ENCODE measurements around the gene TVP23C.

Gene TVP23C

DNA sequence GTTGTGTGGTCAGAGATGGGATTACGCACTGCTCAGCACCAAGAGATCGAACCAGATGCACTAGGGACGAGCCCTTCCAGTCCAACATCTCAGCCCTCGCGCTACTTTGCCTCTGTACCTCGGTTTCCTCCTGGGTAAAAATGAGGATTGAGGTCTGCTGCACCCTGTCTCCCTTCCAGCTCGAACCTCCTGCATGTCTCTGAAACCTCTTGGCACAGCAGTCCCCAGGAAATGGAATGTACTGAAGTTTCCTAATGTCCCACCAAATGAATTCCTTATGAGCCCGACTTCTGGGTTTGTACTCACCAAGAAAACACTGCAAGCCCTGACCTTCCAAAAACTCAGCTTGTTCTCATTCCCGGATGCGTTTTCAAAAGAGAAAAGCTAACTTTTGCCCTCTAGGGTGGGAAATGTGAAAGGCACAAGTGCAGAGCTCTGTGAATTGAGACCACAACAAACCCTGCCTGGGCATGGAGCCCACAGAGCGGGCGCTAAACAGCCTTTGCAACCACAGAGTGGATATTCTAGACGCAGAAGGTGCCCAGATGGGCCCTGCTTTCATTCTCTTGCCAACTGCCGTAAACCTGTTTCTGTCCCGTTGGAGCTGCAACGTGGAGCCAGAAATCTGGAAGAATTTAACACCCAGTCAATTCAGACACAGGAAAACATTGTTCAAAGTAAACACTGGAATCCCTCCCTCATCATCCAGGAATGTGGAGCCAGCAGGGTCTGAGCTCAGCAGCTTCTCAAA lies 106.1 kb downstream of the TVP23C start:
- no peak for DNase-seq (ENCODE audit: low read depth)

DNA sequence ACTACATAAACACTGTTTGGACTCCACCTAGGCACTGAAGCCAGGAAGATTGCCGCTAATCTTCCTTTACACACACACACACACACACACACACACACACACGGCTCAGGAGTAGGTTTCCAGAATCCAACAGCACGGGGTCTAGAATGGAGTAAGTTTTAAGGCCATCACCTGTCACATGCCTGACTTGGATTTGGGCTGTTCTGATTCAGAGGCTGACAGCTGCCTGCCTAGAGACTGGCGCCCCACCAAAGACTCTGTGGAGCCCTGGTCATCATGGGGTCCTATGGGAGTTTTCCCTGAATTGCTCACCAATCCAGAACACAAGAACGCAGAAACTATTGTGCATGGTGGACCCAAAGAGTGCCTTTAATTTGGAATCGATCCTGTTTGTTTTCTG lies 106.8 kb downstream of the TVP23C start:
- TF ChIP-seq, protein P1, sequence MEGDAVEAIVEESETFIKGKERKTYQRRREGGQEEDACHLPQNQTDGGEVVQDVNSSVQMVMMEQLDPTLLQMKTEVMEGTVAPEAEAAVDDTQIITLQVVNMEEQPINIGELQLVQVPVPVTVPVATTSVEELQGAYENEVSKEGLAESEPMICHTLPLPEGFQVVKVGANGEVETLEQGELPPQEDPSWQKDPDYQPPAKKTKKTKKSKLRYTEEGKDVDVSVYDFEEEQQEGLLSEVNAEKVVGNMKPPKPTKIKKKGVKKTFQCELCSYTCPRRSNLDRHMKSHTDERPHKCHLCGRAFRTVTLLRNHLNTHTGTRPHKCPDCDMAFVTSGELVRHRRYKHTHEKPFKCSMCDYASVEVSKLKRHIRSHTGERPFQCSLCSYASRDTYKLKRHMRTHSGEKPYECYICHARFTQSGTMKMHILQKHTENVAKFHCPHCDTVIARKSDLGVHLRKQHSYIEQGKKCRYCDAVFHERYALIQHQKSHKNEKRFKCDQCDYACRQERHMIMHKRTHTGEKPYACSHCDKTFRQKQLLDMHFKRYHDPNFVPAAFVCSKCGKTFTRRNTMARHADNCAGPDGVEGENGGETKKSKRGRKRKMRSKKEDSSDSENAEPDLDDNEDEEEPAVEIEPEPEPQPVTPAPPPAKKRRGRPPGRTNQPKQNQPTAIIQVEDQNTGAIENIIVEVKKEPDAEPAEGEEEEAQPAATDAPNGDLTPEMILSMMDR (IDR thresholded peaks at IDR 0.05; ENCODE audit: low read depth, low read length, missing control alignments): no peak
- H3K4me3 ChIP-seq (ENCODE audit: low read depth, low read length): no peak overlapping the region
- DNase-seq (ENCODE audit: low read depth): no peak

More for the DNA sequence above, 106.1 kb downstream of the TVP23C start:
- no peak overlapping the region for H3K4me3 ChIP-seq (ENCODE audit: low read depth, low read length)
- TF ChIP-seq, protein P1 (IDR thresholded peaks at IDR 0.05; ENCODE audit: low read depth, low read length, missing control alignments): no peak

DNA sequence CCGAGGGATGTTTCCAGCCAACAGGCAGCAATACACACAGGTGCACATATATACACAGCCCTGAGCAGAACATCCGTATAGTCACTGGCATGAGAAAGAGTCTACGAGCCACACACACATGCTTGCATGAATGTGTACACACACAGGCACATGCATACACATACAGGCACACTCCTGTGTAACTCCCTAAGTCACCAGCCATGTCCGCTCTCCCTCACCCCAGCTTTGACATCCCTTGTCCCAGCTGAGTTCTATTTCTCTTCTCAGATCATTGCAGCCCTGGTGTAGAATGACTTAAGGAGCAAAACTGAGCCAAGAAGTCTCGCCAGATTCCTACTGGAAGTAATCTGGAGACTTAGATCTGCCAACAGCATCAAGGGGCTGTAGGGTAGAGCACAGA lies 108.9 kb downstream of the TVP23C start:
- DNase-seq (ENCODE audit: low read depth): no peak
- TF ChIP-seq, protein P1 (IDR thresholded peaks at IDR 0.05; ENCODE audit: low read depth, low read length, missing control alignments): no peak
- no peak overlapping the region for H3K4me3 ChIP-seq (ENCODE audit: low read depth, low read length)

DNA sequence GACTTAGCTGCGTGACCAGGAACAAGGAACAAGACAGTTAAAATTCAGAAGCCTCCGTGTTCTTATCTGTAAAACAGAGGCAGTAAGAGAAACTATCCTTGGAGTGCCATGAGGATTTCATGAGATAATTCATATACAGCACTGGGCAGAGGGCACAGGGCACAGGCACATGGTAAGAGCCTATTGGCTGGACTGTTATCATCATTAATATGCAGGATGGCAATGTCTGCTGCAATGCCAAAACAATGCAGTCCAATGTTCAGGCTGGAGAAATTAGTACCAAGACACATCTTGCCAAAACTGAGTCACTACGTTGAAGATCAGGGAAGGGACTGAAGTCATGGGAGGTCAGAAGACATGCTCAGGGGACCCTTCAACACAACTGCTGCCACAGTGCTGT lies 109.5 kb downstream of the TVP23C start:
- no peak overlapping the region for H3K4me3 ChIP-seq (ENCODE audit: low read depth, low read length)
- TF ChIP-seq, protein P1 (IDR thresholded peaks at IDR 0.05; ENCODE audit: low read depth, low read length, missing control alignments): no peak

DNA sequence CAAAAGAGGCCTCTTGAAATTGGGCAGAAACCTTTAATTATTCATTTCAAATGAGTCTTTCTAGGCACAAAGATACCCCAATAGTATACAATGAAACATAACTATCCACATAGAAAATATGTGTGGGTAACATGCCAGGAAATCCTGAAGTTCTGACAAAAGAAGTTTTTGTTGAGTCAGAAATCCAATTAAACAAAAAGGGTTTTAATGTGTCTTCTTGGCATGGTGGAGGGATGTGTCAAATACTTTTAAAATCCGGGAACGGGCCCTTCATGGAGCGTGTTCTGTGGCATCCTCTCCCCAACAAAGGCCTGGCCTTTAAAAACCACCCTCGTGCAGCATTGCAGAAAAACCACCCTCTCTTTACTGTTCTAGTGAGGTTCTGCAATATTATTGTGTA lies 110.0 kb downstream of the TVP23C start:
- H3K4me3 ChIP-seq (ENCODE audit: low read depth, low read length): no peak overlapping the region
- DNase-seq (ENCODE audit: low read depth): no peak
- TF ChIP-seq, protein P1 (IDR thresholded peaks at IDR 0.05; ENCODE audit: low read depth, low read length, missing control alignments): no peak

More for the DNA sequence above, 109.5 kb downstream of the TVP23C start:
- no peak for DNase-seq (ENCODE audit: low read depth)

DNA sequence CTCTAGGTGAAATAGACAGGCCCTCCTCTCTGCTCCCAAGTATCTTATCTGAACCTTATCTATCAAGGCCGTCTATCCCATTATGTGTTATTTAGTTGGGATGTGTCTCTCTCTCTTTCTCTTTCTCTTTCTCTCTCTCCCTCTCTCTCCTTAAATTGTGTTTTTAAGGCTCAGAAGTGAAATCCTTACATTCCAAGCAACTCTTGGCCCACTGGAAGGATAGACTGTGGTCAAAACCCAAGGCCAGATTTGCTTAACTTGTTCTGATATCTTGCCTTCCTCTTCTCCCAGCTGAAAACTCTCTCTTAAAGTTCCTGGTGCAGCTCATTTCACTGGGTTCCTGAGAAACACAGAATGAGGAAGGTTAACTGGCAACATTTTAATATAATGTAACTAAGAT lies 110.5 kb downstream of the TVP23C start:
- no peak for DNase-seq (ENCODE audit: low read depth)
- TF ChIP-seq, protein P1 (IDR thresholded peaks at IDR 0.05; ENCODE audit: low read depth, low read length, missing control alignments): no peak

More for the DNA sequence above, 110.5 kb downstream of the TVP23C start:
- no peak overlapping the region for H3K4me3 ChIP-seq (ENCODE audit: low read depth, low read length)

All from GM12864 (cell line).